CD4-positive, CD25-positive, alpha-beta regulatory T cell (primary cell): Measurements from ENCODE around the gene SUPT7L. TPM values are rescaled to one million over a fixed set of nuclear protein-coding genes. Genes with fewer than 3 reads are reported as not detected.

Experiments used
- ATAC-seq, 2 donors: fragments of 150-1000 bp; cut with Tn5 transposase; one replicate each; pipeline ENCODE4 v1.10.0; 2021; ENCODE audit warnings: low read depth in 2 of 2, moderate number of reproducible peaks in 2 of 2, moderate library complexity in 1 of 2
- DNase-seq, 3 donors: peaks; one replicate each; pipeline versions ENCODE4 v3.0.0 to v3.0.0-alpha.2; 2012 to 2022; ENCODE audit warnings: mixed read lengths in 1 of 3
- H3K27ac ChIP-seq: one replicate; pipeline ENCODE4 v1.7.0; 2013; ENCODE audit warnings: mild to moderate bottlenecking, low read length; ENCODE audit not compliant: insufficient read depth, poor library complexity, severe bottlenecking
- H3K27me3 ChIP-seq: one replicate; pipeline ENCODE4 v1.7.0; 2013; ENCODE audit warnings: low read length; ENCODE audit not compliant: control insufficient read depth, insufficient read depth
- H3K36me3 ChIP-seq: one replicate; pipeline ENCODE4 v1.7.0; 2013; ENCODE audit warnings: mild to moderate bottlenecking, low read length, moderate library complexity; ENCODE audit not compliant: control insufficient read depth, insufficient read depth
- H3K4me1 ChIP-seq: 2 replicates; pipeline ENCODE4 v1.7.0; 2013; ENCODE audit warnings: mild to moderate bottlenecking, low read length; ENCODE audit not compliant: insufficient read depth, control insufficient read depth, poor library complexity, severe bottlenecking
- H3K4me3 ChIP-seq: one replicate; pipeline ENCODE4 v1.7.0; 2013; ENCODE audit warnings: low read depth, mild to moderate bottlenecking, low read length, moderate library complexity
- H3K9me3 ChIP-seq, 2 experiments: 1 replicate in 1 of 2; 2 replicates in 1 of 2; pipeline ENCODE4 v1.7.0; 2013; ENCODE audit warnings: low read length in 2 of 2, mild to moderate bottlenecking in 1 of 2, moderate library complexity in 1 of 2; ENCODE audit not compliant: control insufficient read depth in 2 of 2
- H3K27ac Mint-ChIP-seq, 3 donors: one replicate each; pipeline ENCODE4 v1.8.0; 2020 to 2022; ENCODE audit warnings: mild to moderate bottlenecking in 3 of 3, mixed read lengths in 3 of 3, moderate library complexity in 2 of 3
- H3K27me3 Mint-ChIP-seq: one replicate; pipeline ENCODE4 v1.8.0; 2022; ENCODE audit warnings: mild to moderate bottlenecking, mixed read lengths
- H3K36me3 Mint-ChIP-seq: one replicate; pipeline ENCODE4 v1.8.0; 2020; ENCODE audit warnings: mixed read lengths
- H3K4me1 Mint-ChIP-seq, 4 donors: one replicate each; pipeline ENCODE4 v1.8.0; 2020 to 2022; ENCODE audit warnings: mixed read lengths in 4 of 4, mild to moderate bottlenecking in 1 of 4
- H3K4me3 Mint-ChIP-seq, 4 donors: one replicate each; pipeline ENCODE4 v1.8.0; 2020 to 2022; ENCODE audit warnings: mild to moderate bottlenecking in 4 of 4, mixed read lengths in 4 of 4, moderate library complexity in 3 of 4
- H3K9me3 Mint-ChIP-seq, 7 donors: one replicate each; pipeline ENCODE4 v1.8.0; 2020 to 2022; ENCODE audit warnings: mixed read lengths in 7 of 7, mild to moderate bottlenecking in 3 of 7, moderate library complexity in 2 of 7
- polyA plus RNA-seq, 4 donors: library from polyadenylated mRNA; unstranded; fragments of 300-500 nt; fragmentation: Illumina TruSeq; gene quantifications; one replicate each; pipeline ENCODE4 v1.2.3, GENCODE V29; 2021
- total RNA-seq: library from RNA; stranded (reverse); gene quantifications from one replicate; pipeline ENCODE4 v1.2.3, GENCODE V29; 2022

Gene SUPT7L
- total and polyA plus RNA-seq, 5 donors from 2014 or later, result 18.3 to 51.4 (median 21.1) TPM

- no peak overlapping the region for H3K27ac ChIP-seq
- Mint-ChIP-seq H3K4me1 (peaks cover 0 to 6% (median 2%) of the 10 kb centered on the region in 4 donors), H3K27me3 (peaks cover 5% of the 10 kb centered on the region), H3K27ac (no peak overlapping the region), H3K9me3 (peaks cover 0 to 1% (median 0%) of the 10 kb centered on the region in 7 donors), H3K36me3 (no peaks in the 10 kb centered on the region), H3K4me3 (no peak overlapping the region)
- no peaks in the 10 kb centered on the region for H3K36me3 ChIP-seq
- DNase-seq, result no peak
- H3K4me1 ChIP-seq, result no peaks in the 10 kb centered on the region
- H3K27me3 ChIP-seq, result no peaks in the 10 kb centered on the region
- H3K4me3 ChIP-seq, result no peak overlapping the region
- ATAC-seq, result no peak
- no peaks in the 10 kb centered on the region for H3K9me3 ChIP-seq
Measured at GRCh38 chr2:27709326-27709725, 45.9 kb upstream of the SUPT7L start.

GRCh38 chr2:27708666-27709065, 45.3 kb upstream of the SUPT7L start:
- no peaks in the 10 kb centered on the region for H3K36me3 ChIP-seq
- Mint-ChIP-seq H3K36me3 (no peaks in the 10 kb centered on the region), H3K4me1 (peaks cover 2 to 6% (median 4%) of the 10 kb centered on the region in 4 donors), H3K4me3 (no peak overlapping the region), H3K9me3 (peaks cover 0 to 1% (median 0%) of the 10 kb centered on the region in 7 donors), H3K27ac (no peak overlapping the region), H3K27me3 (peaks cover 5% of the 10 kb centered on the region)
- H3K27ac ChIP-seq, result no peak overlapping the region
- ATAC-seq (no peak), DNase-seq (no peak)
- no peak overlapping the region for H3K4me3 ChIP-seq
- no peaks in the 10 kb centered on the region for H3K27me3 ChIP-seq
- no peaks in the 10 kb centered on the region for H3K9me3 ChIP-seq
- peaks cover 2% of the 10 kb centered on the region for H3K4me1 ChIP-seq

DNA sequence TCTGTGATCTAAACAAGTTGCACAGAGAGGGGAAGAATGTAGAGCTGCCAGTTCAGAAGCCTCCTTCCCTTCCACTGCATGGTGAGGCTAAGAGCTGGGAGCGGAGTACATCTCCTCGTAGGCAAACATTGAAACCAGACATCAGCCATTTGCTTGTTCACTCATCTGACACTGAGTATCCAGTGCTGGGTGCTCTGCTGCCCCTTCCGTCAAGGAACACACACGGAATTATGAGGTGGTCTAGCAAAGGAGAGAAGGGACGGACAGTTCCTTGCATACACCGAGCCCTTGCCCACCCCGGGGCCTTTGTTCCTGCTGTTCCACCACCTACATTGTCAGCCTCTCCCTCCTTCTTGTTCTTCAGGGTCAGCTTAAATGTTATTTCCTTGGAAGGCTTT, 44.8 kb upstream of the SUPT7L start:
- H3K9me3 ChIP-seq, result no peaks in the 10 kb centered on the region
- H3K4me3 Mint-ChIP-seq, result no peak overlapping the region
- DNase-seq, result no peak
- H3K4me1 ChIP-seq, result peaks cover 5% of the 10 kb centered on the region
- H3K27me3 ChIP-seq, result no peaks in the 10 kb centered on the region
- H3K27ac Mint-ChIP-seq, result no peak overlapping the region
- no peak overlapping the region for H3K27ac ChIP-seq
- peaks cover 0 to 1% (median 0%) of the 10 kb centered on the region in 7 donors for H3K9me3 Mint-ChIP-seq
- peaks cover 3 to 8% (median 6%) of the 10 kb centered on the region in 4 donors for H3K4me1 Mint-ChIP-seq
- no peak for ATAC-seq
- no peaks in the 10 kb centered on the region for H3K36me3 ChIP-seq
- H3K4me3 ChIP-seq, result no peak overlapping the region
- no peaks in the 10 kb centered on the region for H3K36me3 Mint-ChIP-seq
- H3K27me3 Mint-ChIP-seq, result peaks cover 5% of the 10 kb centered on the region

DNA sequence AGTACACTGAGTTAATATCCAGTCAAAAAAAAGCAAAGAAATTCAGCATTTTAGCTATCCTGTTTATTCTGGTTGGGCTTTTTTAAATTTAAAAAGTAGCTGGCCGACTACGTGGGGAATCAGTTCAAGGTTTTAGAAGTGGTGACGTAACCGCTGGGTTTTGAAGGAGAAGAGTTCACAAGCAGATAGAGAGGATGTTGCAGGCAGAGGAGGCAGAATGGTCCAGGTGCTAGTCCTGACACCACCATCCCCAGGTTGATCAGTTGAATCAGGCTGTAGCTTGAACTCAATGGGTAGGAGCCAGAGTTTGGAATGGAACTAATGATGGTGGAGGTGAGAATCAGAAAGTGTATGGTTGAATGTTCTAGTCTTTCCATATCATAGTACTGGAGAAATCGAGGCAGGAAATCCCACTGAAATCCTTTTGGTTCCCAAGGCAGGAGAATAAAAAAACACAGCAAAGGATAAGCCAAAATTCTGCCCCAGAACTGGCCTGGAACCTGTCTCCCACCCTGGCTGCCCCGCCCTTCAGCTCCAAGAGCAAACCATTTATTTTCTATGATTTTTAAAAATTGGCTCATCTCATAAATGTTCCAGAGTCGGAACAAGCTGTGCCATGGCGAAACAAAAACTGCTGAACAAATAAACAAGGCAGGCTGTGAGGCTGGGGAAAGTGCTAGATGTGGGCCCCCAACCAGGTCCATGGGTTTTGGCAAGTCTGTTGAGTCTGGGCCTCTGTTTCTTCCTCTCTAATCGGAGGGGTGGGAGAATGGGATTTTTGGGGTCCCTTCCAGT, 44.2 kb upstream of the SUPT7L start:
- no peak for ATAC-seq
- no peaks in the 10 kb centered on the region for H3K27me3 Mint-ChIP-seq
- H3K4me1 Mint-ChIP-seq, result peaks cover 4 to 9% (median 6%) of the 10 kb centered on the region in 4 donors
- no peaks in the 10 kb centered on the region for H3K27me3 ChIP-seq
- H3K9me3 ChIP-seq, result no peaks in the 10 kb centered on the region
- H3K27ac Mint-ChIP-seq, result no peak overlapping the region
- no peak overlapping the region for H3K4me3 ChIP-seq
- peaks cover 5% of the 10 kb centered on the region for H3K4me1 ChIP-seq
- H3K4me3 Mint-ChIP-seq, result no peak overlapping the region
- no peak overlapping the region for H3K27ac ChIP-seq
- H3K36me3 ChIP-seq, result no peaks in the 10 kb centered on the region
- no peaks in the 10 kb centered on the region for H3K9me3 Mint-ChIP-seq
- no peaks in the 10 kb centered on the region for H3K36me3 Mint-ChIP-seq
- no peak for DNase-seq

- ATAC-seq (no peak), DNase-seq (no peak)
- no peaks in the 10 kb centered on the region for H3K36me3 ChIP-seq
- H3K27me3 ChIP-seq, result no peaks in the 10 kb centered on the region
- Mint-ChIP-seq H3K9me3 (no peaks in the 10 kb centered on the region), H3K36me3 (no peaks in the 10 kb centered on the region), H3K4me1 (peaks cover 0 to 6% (median 5%) of the 10 kb centered on the region in 4 donors), H3K27ac (no peak overlapping the region), H3K27me3 (no peaks in the 10 kb centered on the region), H3K4me3 (no peak overlapping the region)
- H3K9me3 ChIP-seq, result no peaks in the 10 kb centered on the region
- H3K27ac ChIP-seq, result no peak overlapping the region
- H3K4me3 ChIP-seq, result no peak overlapping the region
- H3K4me1 ChIP-seq, result peaks cover 5% of the 10 kb centered on the region
Measured at GRCh38 chr2:27705851-27706622, 42.6 kb upstream of the SUPT7L start.

DNA sequence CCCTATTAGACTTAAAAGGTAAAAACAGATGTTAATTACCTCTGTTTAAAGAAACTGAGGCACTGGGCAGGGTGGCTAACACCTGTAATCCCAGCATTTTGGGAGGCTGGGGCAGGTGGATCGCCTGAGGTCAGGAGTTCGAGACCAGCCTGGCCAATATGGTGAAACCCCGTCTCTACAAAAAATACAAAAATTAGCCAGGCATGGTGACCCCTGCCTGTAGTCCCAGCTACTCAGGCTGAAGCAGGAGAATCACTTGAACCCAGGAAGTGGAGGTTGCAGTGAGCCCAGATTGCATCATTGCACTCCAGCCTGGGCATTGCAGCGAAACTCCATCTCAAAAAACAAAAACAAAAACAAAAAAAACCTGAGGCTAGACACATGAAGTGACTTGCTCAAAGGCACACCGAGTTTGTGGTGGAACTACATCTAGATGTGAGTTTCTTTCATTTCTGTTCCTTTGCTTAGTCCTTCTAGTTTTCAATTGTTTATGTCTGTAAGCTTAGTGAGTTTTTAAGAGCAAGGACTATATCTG, 41.0 kb upstream of the SUPT7L start:
- no peak for ATAC-seq
- no peak for DNase-seq
- Mint-ChIP-seq H3K27me3 (no peaks in the 10 kb centered on the region), H3K4me1 (peaks cover 0 to 6% (median 5%) of the 10 kb centered on the region in 4 donors), H3K4me3 (no peak overlapping the region), H3K9me3 (no peaks in the 10 kb centered on the region), H3K36me3 (peaks cover 3% of the 10 kb centered on the region), H3K27ac (no peak overlapping the region)
- H3K27ac ChIP-seq, result no peak overlapping the region
- H3K9me3 ChIP-seq, result no peaks in the 10 kb centered on the region
- H3K27me3 ChIP-seq, result no peaks in the 10 kb centered on the region
- peaks cover 5% of the 10 kb centered on the region for H3K4me1 ChIP-seq
- no peaks in the 10 kb centered on the region for H3K36me3 ChIP-seq
- no peak overlapping the region for H3K4me3 ChIP-seq

DNA sequence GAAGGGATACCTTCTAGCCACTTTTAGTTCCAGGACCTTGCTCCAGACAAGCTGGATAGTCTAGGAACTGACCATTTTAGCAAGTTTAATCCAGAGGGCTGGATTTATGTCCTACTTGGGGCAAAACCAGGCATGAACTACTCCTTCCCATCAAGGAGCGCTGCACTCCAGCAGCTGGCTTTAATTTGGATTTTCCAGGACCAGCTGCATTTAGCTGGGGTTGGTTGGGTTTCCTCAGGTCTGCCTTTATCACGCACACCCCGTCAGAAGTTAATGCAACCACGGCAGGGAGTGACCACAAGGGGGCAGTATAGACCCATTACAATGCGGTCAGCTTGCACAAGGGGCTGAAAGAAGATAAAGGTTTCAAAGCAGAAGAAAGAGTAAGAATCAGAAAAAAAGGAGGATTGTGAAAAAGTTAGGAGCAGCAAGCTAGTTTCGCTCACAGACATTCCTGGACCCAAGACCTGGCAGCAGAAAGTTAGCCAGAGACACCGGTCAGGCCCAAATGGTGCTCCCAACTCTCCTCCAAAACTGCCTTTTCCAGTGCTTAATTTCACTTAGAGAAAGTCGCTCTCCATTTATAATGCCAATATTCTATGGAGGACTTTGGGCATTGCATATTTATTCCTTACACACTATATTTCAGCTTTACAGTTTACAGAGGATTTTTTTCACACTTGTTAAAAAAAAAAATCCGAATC, 40.4 kb upstream of the SUPT7L start:
- no peaks in the 10 kb centered on the region for H3K27me3 Mint-ChIP-seq
- peaks cover 0 to 6% (median 5%) of the 10 kb centered on the region in 4 donors for H3K4me1 Mint-ChIP-seq
- H3K27ac ChIP-seq, result no peak overlapping the region
- no peaks in the 10 kb centered on the region for H3K36me3 ChIP-seq
- H3K4me3 Mint-ChIP-seq, result no peak overlapping the region
- peaks cover 5% of the 10 kb centered on the region for H3K4me1 ChIP-seq
- no peak overlapping the region for H3K4me3 ChIP-seq
- peak overlapping the region in 1 of 3 donors; percentile 91 for H3K27ac Mint-ChIP-seq
- H3K9me3 Mint-ChIP-seq, result no peaks in the 10 kb centered on the region
- H3K27me3 ChIP-seq, result no peaks in the 10 kb centered on the region
- DNase-seq, result peak; percentile 67 to 87 (median 78)
- no peaks in the 10 kb centered on the region for H3K9me3 ChIP-seq
- ATAC-seq, result peak; percentile 84 to 85
- H3K36me3 Mint-ChIP-seq, result peaks cover 3% of the 10 kb centered on the region
